ENCODE measurements around the gene SYT5. TPM values are rescaled to one million over a fixed set of nuclear protein-coding genes. Genes with fewer than 3 reads are reported as not detected.

The SYT5 gene
- total and polyA plus RNA-seq, 9 of the 15 experiments (the other 6 are each of a cell fraction or from before 2014, with no cell fraction given): 1.3 to 20.9 (median 8.8) TPM

- TF ChIP-seq, protein P1, sequence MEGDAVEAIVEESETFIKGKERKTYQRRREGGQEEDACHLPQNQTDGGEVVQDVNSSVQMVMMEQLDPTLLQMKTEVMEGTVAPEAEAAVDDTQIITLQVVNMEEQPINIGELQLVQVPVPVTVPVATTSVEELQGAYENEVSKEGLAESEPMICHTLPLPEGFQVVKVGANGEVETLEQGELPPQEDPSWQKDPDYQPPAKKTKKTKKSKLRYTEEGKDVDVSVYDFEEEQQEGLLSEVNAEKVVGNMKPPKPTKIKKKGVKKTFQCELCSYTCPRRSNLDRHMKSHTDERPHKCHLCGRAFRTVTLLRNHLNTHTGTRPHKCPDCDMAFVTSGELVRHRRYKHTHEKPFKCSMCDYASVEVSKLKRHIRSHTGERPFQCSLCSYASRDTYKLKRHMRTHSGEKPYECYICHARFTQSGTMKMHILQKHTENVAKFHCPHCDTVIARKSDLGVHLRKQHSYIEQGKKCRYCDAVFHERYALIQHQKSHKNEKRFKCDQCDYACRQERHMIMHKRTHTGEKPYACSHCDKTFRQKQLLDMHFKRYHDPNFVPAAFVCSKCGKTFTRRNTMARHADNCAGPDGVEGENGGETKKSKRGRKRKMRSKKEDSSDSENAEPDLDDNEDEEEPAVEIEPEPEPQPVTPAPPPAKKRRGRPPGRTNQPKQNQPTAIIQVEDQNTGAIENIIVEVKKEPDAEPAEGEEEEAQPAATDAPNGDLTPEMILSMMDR (IDR thresholded peaks at IDR 0.05 in 2 of 3, conservative IDR thresholded peaks at IDR 0.05 in 1 of 3; ENCODE audit: insufficient read depth in 2 of 3, low read depth in 1 of 3, low read length in 3 of 3): peak; percentile 88 to 96 (median 95)
- peak; percentile 63 for TF ChIP-seq ATF7 (IDR thresholded peaks at IDR 0.05)
- TF ChIP-seq DPF2 (IDR thresholded peaks at IDR 0.05): 0 out of 2 replicates have a peak, but pooled peaks have one; percentile 37
Observed at GRCh38 chr19:55212447-55212846, 32.4 kb upstream of the SYT5 start (continued).

DNA sequence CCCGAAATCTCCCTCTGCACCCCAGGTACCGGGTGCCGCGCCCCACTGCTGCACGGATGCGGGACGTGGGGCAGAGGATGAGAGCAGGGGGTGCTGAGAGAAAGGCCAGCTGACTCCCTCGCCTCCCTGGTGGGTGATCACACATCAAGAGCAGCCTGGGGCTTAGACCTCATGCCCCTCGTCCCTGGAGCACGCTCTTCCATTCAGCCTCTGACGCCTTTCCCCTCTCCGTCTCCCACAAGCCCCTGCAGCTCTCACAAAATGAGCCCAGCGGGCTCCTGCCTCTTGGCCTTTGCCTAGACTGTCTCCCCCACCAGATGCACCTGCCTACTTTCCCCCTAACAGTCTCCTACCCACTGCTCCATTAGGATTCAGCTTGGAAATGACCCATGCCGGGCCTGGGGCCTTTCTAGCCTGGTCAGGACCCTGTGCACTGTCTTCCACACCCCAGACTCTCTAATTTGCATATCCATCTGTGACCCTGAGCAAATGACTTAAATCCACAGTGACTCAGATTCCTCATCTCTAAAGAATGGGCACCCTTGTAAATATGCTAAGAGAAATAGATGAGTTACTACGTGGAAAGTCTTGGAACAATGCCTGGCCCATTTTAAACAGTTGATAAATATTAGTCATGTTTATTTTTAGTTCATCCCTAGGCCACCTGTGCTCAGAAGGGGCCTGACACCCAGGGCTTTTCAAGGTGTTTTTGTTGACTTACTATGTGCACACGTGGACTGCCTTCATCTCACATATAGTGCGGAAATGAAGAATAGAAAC, 29.8 kb upstream of the SYT5 start:
- H3K4me3 ChIP-seq: no peak overlapping the region
- 71% methylated on average over 16 of the region's 17 CpGs for WGBS (ENCODE audit: insufficient coverage, low coverage, missing lambda C conversion rate)
- TF ChIP-seq SIX5 (IDR thresholded peaks at IDR 0.05; ENCODE audit: borderline replicate concordance in 1 of 2, insufficient read depth in 1 of 2, low read depth in 1 of 2, low read length in 2 of 2) (no peak), KLF1 (tag; IDR thresholded peaks at IDR 0.05) (no peak), NFYB (IDR thresholded peaks at IDR 0.05; ENCODE audit: extremely low read depth, insufficient read length) (no peak), POLR2G (IDR thresholded peaks at IDR 0.05; ENCODE audit: low read depth, low read length) (peak; percentile 54), PHTF2 (CRISPR knock-in tag; IDR thresholded peaks at IDR 0.05) (no peak), ZNF143 (CRISPR knock-in tag; IDR thresholded peaks at IDR 0.05) (no peak)

More for the DNA sequence above, 29.8 kb upstream of the SYT5 start:
- Histone ChIP-seq H3K4me1 (replicated peaks in 1 of 2; ENCODE audit: control insufficient read depth in 2 of 2, insufficient read depth in 2 of 2, low read length in 2 of 2) (peaks cover 29 to 30% of the 10 kb centered on the region in 2 experiments), H4K20me1 (replicated peaks; ENCODE audit: control insufficient read depth, insufficient read depth, low read length) (no peaks in the 10 kb centered on the region), H3K36me3 (ENCODE audit: control insufficient read depth, insufficient read depth, low read length) (peaks cover 9% of the 10 kb centered on the region; the same call in 2 of the 3 replicates), H3K9ac (ENCODE audit: insufficient read depth in 1 of 2, low read depth in 2 of 2, low read length in 2 of 2) (peak overlapping the region in 1 of 2 experiments; percentile 88; a peak in 2 of 4 replicates), H3K4me2 (ENCODE audit: insufficient read depth, low read length) (no peak overlapping the region), H3K9me1 (ENCODE audit: control insufficient read depth, insufficient read depth, low read length) (no peaks in the 10 kb centered on the region), H3K27me3 (ENCODE audit: control insufficient read depth in 2 of 2, insufficient read depth in 2 of 2, low read length in 2 of 2) (no peaks in the 10 kb centered on the region), H3K79me2 (ENCODE audit: control insufficient read depth, insufficient read depth, low read length) (peaks cover 19% of the 10 kb centered on the region), H2AFZ (ENCODE audit: low read depth, low read length) (no peak overlapping the region), H3K9me3 (replicated peaks; ENCODE audit: control insufficient read depth, insufficient read depth, low read depth, low read length) (no peaks in the 10 kb centered on the region), H3K27ac (ENCODE audit: extremely low read depth, low read depth, low read length) (0 out of 3 replicates have a peak overlapping the region, but pooled peaks have one; percentile 9)
- DNase-seq (ENCODE audit: extremely low read depth in 1 of 4, low spot score in 3 of 4) (peak in 2 of 4 experiments; percentile 8 to 35), ATAC-seq (no peak), FAIRE-seq (peak; percentile 57)
- ChIA-PET POLR2A (interaction anchor here (0.6 to 1.8 kb wide), 8 partner anchors 11 to 198 kb away, joined by 3 to 6 read pairs (median 4); partner anchors contain the start of genes TMEM238 and UBE2S), CTCF (ENCODE audit: low intra/inter-chr PET ratio) (no interaction called here)
- in situ Hi-C loops (cut with MboI): no loop called here
- intact Hi-C loops (cut with micrococcal nuclease): no loop called here
- no TSS peak for BruUV-seq (replicated peaks)
